Mucosa of stomach (tissue), 1 donor: Measurements from ENCODE around the gene BEST1.

Experiments used
- H3K27me3 ChIP-seq: one replicate; pipeline ENCODE4 v1.7.0; 2013; ENCODE audit warnings: mild to moderate bottlenecking, low read length; ENCODE audit not compliant: control insufficient read depth, insufficient read depth
- H3K36me3 ChIP-seq: one replicate; pipeline ENCODE4 v1.7.0; 2013; ENCODE audit warnings: low read length; ENCODE audit not compliant: control insufficient read depth, insufficient read depth
- H3K4me1 ChIP-seq: one replicate; pipeline ENCODE4 v1.7.0; 2013; ENCODE audit warnings: mild to moderate bottlenecking, low read length; ENCODE audit not compliant: control insufficient read depth, insufficient read depth
- H3K4me3 ChIP-seq: one replicate; pipeline ENCODE4 v1.7.0; 2013; ENCODE audit warnings: low read length
- H3K9ac ChIP-seq: one replicate; pipeline ENCODE4 v1.7.0; 2013; ENCODE audit warnings: mild to moderate bottlenecking, low read length, moderate library complexity
- H3K9me3 ChIP-seq: one replicate; pipeline ENCODE4 v1.7.0; 2013; ENCODE audit warnings: mild to moderate bottlenecking, low read length, moderate library complexity; ENCODE audit not compliant: control insufficient read depth
- donor health status: Pancreatic carcinoma.

The BEST1 gene

DNA sequence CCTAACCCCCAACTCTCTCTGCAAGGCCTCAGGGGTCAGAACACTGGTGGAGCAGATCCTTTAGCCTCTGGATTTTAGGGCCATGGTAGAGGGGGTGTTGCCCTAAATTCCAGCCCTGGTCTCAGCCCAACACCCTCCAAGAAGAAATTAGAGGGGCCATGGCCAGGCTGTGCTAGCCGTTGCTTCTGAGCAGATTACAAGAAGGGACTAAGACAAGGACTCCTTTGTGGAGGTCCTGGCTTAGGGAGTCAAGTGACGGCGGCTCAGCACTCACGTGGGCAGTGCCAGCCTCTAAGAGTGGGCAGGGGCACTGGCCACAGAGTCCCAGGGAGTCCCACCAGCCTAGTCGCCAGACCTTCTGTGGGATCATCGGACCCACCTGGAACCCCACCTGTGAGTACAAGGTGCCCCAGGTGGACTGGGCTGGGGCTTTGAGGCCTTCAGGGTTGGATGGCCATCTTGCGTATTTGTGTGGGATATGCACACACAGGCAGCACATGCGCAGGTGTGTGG lies at the start of gene BEST1:
TSS of gene BEST1 (plus strand) at position 317 of the 513 bp plus-strand sequence. CDS start 1,456 bp downstream, outside the sequence.
- no peaks in the 10 kb centered on the region for H3K36me3 ChIP-seq
- H3K4me3 ChIP-seq: no peak within 1 kb of the TSS
- no peak within 1 kb of the TSS for H3K9ac ChIP-seq
- H3K9me3 ChIP-seq: no peaks in the 10 kb centered on the region
- peaks cover 10% of the 10 kb centered on the region for H3K27me3 ChIP-seq
- peaks cover 4% of the 10 kb centered on the region for H3K4me1 ChIP-seq

DNA sequence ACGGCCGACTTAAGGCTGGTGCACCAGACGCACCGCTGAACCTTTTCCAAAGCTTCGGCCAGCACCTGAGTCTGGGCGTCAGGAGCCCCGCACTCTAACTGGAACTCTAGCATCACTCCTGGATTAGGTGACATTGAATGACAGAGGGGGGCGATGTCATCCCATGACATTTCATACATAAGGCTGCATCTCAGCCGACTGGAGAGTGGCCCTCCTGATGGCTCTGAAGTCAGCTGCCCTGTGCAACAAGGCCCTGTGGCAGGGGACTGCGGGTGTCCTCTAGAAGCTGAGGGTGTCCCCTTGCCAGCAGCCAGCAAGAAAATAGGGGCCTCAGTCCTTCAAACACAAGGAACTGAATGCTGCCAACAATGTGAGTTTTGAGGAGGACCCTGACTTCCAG lies 48.8 kb upstream of the BEST1 start:
- peaks cover 5% of the 10 kb centered on the region for H3K4me1 ChIP-seq
- no peaks in the 10 kb centered on the region for H3K36me3 ChIP-seq
- H3K9ac ChIP-seq: no peak overlapping the region
- H3K9me3 ChIP-seq: no peaks in the 10 kb centered on the region
- peaks cover 5% of the 10 kb centered on the region for H3K27me3 ChIP-seq
- H3K4me3 ChIP-seq: no peak overlapping the region

DNA sequence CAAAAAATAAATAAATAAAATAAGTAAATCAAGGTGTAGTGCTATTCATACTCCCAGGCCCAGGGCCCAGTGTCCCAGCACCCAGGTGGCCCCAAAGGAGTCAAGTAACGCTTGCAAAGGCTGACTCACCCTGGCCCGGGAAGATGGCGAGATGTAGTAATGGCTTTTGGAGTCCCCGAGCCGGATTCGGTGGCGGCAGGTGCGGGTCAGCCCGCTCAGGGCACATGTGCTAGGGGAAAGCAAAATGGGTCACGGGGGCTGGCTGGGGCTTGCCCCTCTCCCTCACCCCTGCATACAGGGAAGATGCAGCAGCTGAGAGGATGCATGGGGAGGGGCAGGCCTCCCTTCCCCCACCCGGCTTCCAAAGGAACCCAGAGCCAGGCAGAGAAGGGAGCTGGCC lies 47.8 kb upstream of the BEST1 start:
- H3K9me3 ChIP-seq: no peaks in the 10 kb centered on the region
- no peak overlapping the region for H3K9ac ChIP-seq
- peaks cover 5% of the 10 kb centered on the region for H3K4me1 ChIP-seq
- H3K27me3 ChIP-seq: peaks cover 5% of the 10 kb centered on the region
- no peaks in the 10 kb centered on the region for H3K36me3 ChIP-seq
- no peak overlapping the region for H3K4me3 ChIP-seq

DNA sequence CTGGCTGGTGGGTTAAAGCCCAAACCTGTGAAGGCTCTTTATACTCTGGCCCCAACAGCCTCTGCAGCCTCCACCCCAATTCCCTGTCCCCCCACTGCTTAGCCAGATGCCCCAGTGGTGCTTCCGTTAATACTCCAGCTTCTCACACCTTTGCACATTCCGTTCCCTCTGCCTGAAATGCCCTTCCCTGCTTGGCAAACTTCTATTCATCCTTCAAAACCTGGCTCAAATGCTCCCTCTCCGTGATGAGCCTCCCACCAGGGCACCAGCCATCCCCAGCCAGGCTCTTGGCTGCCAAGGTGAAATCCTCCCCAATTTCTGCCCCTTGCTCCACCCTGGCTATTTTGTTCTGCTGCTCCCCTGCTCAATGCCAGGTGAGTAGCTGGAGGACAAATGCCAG lies 46.3 kb upstream of the BEST1 start:
- Histone ChIP-seq H3K36me3 (no peaks in the 10 kb centered on the region), H3K4me1 (peaks cover 5% of the 10 kb centered on the region), H3K4me3 (no peak overlapping the region), H3K27me3 (peaks cover 5% of the 10 kb centered on the region), H3K9me3 (no peaks in the 10 kb centered on the region), H3K9ac (peak overlapping the region; percentile 43)

DNA sequence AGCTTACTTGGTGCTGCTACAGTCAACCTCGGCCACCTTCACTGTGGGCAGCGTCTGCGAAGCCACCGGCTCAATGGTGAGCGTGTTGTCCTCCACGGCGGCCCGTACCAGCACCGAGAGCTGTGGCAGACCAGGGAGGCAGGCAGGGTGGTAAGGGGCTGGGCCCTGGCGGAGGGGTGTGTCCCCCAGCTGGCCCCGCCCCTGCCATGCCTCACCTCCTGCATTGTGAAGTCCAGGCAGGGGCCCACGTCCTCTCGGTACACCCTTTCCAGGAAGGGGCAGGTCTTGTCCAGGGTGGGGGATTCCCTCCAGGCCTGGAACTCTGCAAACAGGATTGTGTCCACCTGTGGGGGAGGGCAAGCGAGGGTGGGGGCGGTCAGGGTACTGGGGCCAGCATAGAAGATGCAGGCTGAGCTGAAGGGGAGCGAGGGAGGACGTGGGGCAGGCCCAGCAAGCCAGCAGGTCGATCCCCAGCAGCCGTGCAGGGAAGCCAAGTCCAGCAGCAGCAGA lies 45.6 kb upstream of the BEST1 start:
- Histone ChIP-seq H3K4me3 (no peak overlapping the region), H3K27me3 (peaks cover 5% of the 10 kb centered on the region), H3K36me3 (no peaks in the 10 kb centered on the region), H3K4me1 (peaks cover 5% of the 10 kb centered on the region), H3K9me3 (no peaks in the 10 kb centered on the region), H3K9ac (peak overlapping the region; percentile 43)

DNA sequence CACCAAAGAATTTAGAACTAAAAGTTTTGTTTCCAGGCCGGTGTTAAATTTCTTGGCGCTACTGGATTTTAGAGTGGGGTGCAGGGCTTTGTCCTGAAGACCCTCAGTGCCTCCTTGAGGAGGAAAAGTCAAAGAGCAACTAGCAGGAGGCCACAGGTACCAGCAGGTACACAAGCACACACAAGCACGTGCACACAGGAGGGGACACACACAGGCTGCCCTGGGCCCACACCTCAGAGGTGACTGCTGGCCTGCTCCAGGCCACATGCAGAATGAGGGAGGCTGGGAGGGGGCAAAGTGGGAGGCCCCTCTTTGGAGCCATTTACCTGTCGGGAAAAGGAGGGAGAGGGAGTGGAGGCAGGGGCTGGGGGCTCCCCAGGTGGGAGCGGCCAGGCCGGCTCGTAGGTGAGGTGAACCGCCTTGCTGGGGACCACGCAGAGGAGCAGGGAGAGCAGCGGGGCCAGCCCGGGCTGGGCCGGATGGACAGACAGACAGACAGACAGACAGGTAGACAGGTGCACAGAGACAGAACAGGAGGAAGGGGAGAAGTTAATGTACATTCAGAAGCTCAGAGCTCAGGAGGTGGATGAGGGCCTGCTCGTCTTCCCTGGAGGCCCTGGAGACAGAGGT lies 45.0 kb upstream of the BEST1 start:
- Histone ChIP-seq H3K36me3 (no peaks in the 10 kb centered on the region), H3K9me3 (no peaks in the 10 kb centered on the region), H3K9ac (no peak overlapping the region), H3K4me1 (peaks cover 5% of the 10 kb centered on the region), H3K4me3 (no peak overlapping the region), H3K27me3 (peaks cover 5% of the 10 kb centered on the region)

DNA sequence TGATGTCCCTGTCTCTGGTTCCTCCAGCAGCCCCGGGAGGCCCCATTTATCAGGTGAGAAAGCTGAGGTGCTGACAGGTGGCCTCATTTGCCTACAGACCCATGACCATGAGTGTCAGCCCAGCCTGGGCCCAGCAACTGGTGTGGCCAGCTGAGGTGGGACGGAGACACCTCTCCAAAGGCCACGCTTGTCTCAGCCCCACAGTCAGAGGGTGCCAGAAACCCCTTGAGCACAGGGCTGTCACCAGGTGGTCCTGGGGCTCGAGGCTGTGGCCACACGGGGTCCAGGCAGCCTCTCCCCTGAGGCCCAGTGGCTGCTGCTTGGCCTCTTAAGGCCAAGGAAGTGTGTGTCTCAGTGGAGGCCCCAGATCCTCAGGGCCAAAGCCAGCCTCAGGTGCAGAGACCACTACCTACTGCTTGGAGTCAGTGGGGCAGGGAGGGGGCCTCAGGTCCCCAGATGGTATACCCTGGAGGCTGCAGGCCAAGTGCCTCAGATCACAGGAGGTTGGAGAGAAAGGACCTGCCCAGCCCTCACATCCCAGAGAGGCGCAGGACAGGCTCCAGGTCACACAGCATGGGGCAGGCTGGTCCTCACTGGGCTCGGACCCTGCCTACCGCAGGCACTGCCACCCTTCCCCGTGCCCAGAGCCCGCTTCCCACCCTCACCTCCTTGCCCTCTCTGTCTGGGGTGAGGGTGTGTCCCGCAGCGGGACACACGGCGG lies 44.2 kb upstream of the BEST1 start:
- peaks cover 5% of the 10 kb centered on the region for H3K4me1 ChIP-seq
- H3K9me3 ChIP-seq: no peaks in the 10 kb centered on the region
- peaks cover 5% of the 10 kb centered on the region for H3K27me3 ChIP-seq
- no peak overlapping the region for H3K9ac ChIP-seq
- H3K4me3 ChIP-seq: no peak overlapping the region
- H3K36me3 ChIP-seq: no peaks in the 10 kb centered on the region

DNA sequence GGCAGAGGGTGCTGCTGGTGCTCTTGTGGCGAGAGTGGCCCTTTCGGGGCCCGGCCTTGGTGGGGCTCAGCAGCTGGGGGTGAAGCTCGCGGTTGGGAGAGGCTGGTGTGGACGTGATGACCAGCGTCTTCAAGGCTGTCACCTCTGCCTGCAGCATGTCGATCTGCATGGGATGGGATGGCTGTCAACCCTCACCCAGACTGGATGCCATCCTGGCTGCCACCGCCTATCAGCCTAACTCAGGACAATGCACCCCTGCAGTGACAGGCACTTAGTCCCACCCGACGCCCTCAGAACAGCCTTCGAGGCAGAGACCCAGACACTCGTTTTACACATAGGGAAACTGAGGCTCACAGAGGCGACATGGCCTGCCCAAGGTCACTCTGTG lies 43.6 kb upstream of the BEST1 start:
- no peak overlapping the region for H3K9ac ChIP-seq
- no peaks in the 10 kb centered on the region for H3K36me3 ChIP-seq
- H3K4me3 ChIP-seq: no peak overlapping the region
- H3K4me1 ChIP-seq: peaks cover 5% of the 10 kb centered on the region
- no peaks in the 10 kb centered on the region for H3K9me3 ChIP-seq
- H3K27me3 ChIP-seq: peaks cover 5% of the 10 kb centered on the region

DNA sequence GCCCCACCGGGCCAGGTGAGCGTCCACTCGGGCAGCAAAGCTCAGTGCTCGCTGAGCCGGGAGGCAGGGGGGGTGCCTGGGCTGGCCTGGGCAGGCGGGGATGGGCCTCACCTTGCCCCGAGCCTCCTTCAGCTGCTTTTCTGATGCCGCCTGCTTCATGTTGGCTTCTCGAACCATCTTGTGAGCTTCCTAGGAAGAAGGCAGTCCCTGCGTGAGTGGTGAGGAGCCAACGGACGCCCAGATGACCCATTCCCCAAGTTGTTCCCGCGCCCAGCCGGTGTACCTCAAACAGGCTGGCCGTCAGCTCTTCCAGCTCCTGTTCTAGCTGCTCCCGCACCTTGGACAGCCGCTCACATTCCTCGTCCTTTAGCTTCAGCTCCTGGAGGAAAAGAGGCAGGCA lies 42.9 kb upstream of the BEST1 start:
- peaks cover 5% of the 10 kb centered on the region for H3K4me1 ChIP-seq
- no peaks in the 10 kb centered on the region for H3K36me3 ChIP-seq
- no peaks in the 10 kb centered on the region for H3K9me3 ChIP-seq
- peaks cover 5% of the 10 kb centered on the region for H3K27me3 ChIP-seq
- H3K4me3 ChIP-seq: no peak overlapping the region
- no peak overlapping the region for H3K9ac ChIP-seq

DNA sequence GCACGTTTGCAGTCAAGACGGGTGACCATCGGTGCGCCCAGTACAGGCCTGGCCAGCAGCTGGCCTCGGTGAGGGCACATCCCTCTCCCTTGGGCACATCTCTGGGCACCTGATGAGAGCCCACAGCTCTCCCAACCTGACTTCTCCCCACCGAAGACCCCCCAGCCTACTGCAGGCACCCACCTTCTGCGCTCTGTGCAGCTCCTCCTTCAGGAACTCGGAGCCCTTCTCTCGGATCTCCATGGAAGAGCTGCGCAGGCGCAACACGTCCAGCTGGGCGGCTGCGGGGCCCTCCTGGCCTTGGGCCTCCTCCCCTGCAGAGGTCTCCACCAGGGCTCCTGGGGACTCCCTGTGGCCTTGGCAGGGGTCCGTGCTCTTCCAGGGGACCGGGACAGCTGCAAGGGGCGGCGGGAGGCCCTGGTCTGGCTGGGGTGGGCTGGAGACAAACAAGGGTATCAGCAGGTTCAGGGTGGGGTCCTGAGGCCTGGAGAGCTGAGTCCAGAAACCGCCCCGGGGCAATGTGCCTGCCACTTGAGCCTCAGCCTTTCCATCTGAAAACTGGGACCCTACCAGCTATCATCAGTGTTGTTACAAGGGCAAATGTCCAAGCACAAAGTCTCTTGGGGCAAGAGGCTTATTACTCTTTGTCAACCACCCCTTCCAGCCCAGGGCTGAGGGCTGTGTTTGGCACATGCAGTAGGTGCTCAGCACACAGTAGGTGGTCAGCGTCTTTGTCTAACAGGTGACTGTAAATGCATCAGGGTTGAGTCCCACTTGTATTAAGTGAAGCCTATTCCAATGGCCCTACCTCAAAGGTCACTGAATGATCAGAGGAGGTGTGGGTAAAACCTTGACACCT lies 42.1 kb upstream of the BEST1 start:
- H3K9ac ChIP-seq: no peak overlapping the region
- H3K4me3 ChIP-seq: no peak overlapping the region
- peaks cover 5% of the 10 kb centered on the region for H3K4me1 ChIP-seq
- no peaks in the 10 kb centered on the region for H3K36me3 ChIP-seq
- H3K27me3 ChIP-seq: peaks cover 5% of the 10 kb centered on the region
- no peaks in the 10 kb centered on the region for H3K9me3 ChIP-seq

DNA sequence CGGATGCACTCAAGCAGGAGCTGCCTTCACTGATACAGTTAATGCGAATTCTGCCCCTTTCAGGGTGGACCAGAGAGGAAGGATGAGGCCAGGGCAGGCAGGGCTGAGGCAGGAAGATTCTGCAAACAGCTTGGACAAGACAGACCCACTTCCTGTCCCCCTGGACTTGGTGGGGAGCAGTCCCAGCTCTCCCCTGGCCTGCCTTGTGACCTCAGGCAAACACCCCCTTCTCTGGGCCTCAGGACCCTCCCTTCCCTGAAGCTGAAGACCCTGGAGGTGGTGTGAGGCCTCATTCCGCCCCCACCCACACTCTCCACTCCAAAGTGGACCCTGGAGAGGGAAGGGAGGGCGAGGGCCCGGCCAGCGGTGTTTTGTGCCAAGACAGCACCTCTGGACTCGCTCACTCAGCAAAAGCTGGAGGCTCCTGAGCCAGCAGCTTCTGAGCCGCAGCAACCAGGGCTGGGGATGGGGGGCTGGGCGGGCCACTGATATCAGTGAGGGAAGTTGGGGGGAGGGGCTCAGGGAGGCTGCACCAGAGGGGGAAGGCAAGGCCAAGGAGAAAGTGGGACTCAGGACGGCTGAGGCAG lies 41.3 kb upstream of the BEST1 start:
- Histone ChIP-seq H3K9ac (no peak overlapping the region), H3K27me3 (peaks cover 5% of the 10 kb centered on the region), H3K4me1 (peaks cover 5% of the 10 kb centered on the region), H3K36me3 (no peaks in the 10 kb centered on the region), H3K9me3 (no peaks in the 10 kb centered on the region), H3K4me3 (no peak overlapping the region)
